ENCODE results near the gene IFT43.

GRCh38 chr14:75952489-75952888, 33.1 kb upstream of the IFT43 start:
- no peak for TF ChIP-seq PRPF4 (IDR thresholded peaks at IDR 0.05; ENCODE audit: insufficient read depth, low read depth, low read length, poor library complexity, severe bottlenecking)
- no peak for TF ChIP-seq AFF4 (CRISPR knock-in tag; IDR thresholded peaks at IDR 0.05)
- no peak for TF ChIP-seq JUNB (CRISPR knock-in tag; conservative IDR thresholded peaks at IDR 0.05)
- no peak for TF ChIP-seq NR4A1 (CRISPR knock-in tag; IDR thresholded peaks at IDR 0.05)
- TF ChIP-seq NR4A1 (tag; IDR thresholded peaks at IDR 0.05): no peak
- no peak for TF ChIP-seq BCLAF1 (IDR thresholded peaks at IDR 0.05; ENCODE audit: borderline replicate concordance in 1 of 2, control insufficient read depth in 1 of 2, low read depth in 2 of 2, low read length in 1 of 2)
- no peak for TF ChIP-seq ZNF175 (CRISPR knock-in tag; IDR thresholded peaks at IDR 0.05; ENCODE audit: low read depth)
- no peak for TF ChIP-seq CBX8 (IDR thresholded peaks at IDR 0.05; ENCODE audit: borderline replicate concordance, extremely low read depth, low read depth, low read length, poor library complexity, severe bottlenecking)
- TF ChIP-seq POLR2A (conservative IDR thresholded peaks at IDR 0.05): no peak
- TF ChIP-seq RAD21 (CRISPR knock-in tag; conservative IDR thresholded peaks at IDR 0.05 in 1 of 2, IDR thresholded peaks at IDR 0.05 in 1 of 2): no peak
- TF ChIP-seq POLR2H (tag; IDR thresholded peaks at IDR 0.05; ENCODE audit: low read depth): no peak
- no peak for TF ChIP-seq CREB3 (tag; conservative IDR thresholded peaks at IDR 0.05; ENCODE audit: low read depth)
- no peak for TF ChIP-seq SMARCC2 (IDR thresholded peaks at IDR 0.05; ENCODE audit: low read depth)

All from K562 (cell line).